HepG2 (cell line): ENCODE data around the gene COPZ1. TPM values are rescaled to one million over a fixed set of nuclear protein-coding genes. Genes with fewer than 3 reads are reported as not detected.

Source experiments
- ATAC-seq: fragments of 200-7000 bp; cut with Tn5 transposase; 3 replicates; pipeline ENCODE4 v1.9.1; 2020; ENCODE audit warnings: mild to moderate bottlenecking, moderate library complexity
- BruUV-seq: library from RNA; stranded (reverse); fragments of 400-500 nt; replicated peaks from 2 replicates; lab custom pipeline; 2021; lab: Mats Ljungman, UMichigan
- CTCF ChIA-PET: fragments of 300-600 bp; formaldehyde crosslinking; extraction: SDS; loops from one replicate; lab custom pipeline; 2021; ENCODE audit warnings: low total read pairs, inconsistent platforms, low intra/inter-chr PET ratio; lab: Yijun Ruan, JAX
- POLR2A ChIA-PET: fragments of 350-600 bp; sonication (Branson Sonifier 250); formaldehyde crosslinking; loops from one replicate; lab custom pipeline; 2020; ENCODE audit warnings: antibody characterized with exemption, inconsistent platforms; lab: Yijun Ruan, JAX
- DNase-seq: peaks from one replicate; pipeline ENCODE4 v3.0.0-alpha.2; 2015; ENCODE audit warnings: low spot score
- FAIRE-seq: peaks from 3 replicates; lab custom pipeline; 2011; peaks lifted over from hg19 to GRCh38; lab: Jason Lieb, UNC
- H2AFZ ChIP-seq: one replicate; pipeline ENCODE4 v1.6.1; 2011; ENCODE audit warnings: low read length, inconsistent platforms
- H3K27ac ChIP-seq: fragments of 300-600 bp; 3 replicates; pipeline ENCODE4 v1.8.0; 2011; ENCODE audit warnings: mixed run types, mild to moderate bottlenecking, mixed read lengths, low read length, inconsistent platforms; ENCODE audit not compliant: insufficient read depth; ENCODE audit errors: extremely low read length
- H3K27me3 ChIP-seq, 2 experiments: fragments of 200-600 bp in 1 of 2; 2 replicates in 1 of 2; 3 replicates in 1 of 2; pipeline versions ENCODE4 v1.6.0 to v1.8.0; 2011; ENCODE audit warnings: low read length in 2 of 2, mild to moderate bottlenecking in 2 of 2, moderate library complexity in 2 of 2, inconsistent platforms in 1 of 2; ENCODE audit not compliant: insufficient read depth in 2 of 2, control insufficient read depth in 1 of 2
- H3K36me3 ChIP-seq, 2 experiments: fragments of 200-600 bp in 1 of 2; replicated peaks in 1 of 2; 2 replicates in 1 of 2; 3 replicates in 1 of 2; pipeline versions ENCODE4 v1.5.1 to v1.8.0; 2011; ENCODE audit warnings: low read length in 2 of 2, inconsistent platforms in 1 of 2; ENCODE audit not compliant: insufficient read depth in 2 of 2, control insufficient read depth in 1 of 2
- H3K4me1 ChIP-seq: 2 replicates; pipeline ENCODE4 v1.5.1; 2012; ENCODE audit warnings: low read length, inconsistent platforms; ENCODE audit not compliant: insufficient read depth
- H3K4me2 ChIP-seq: 2 replicates; pipeline ENCODE4 v1.6.0; 2011; ENCODE audit warnings: low read depth, low read length, inconsistent platforms
- H3K4me3 ChIP-seq, 3 experiments: fragments of 200-600 bp in 1 of 3; sonication (generic), shearing (Covaris generic) in 1 of 3; replicated peaks in 1 of 3; 2 replicates each; pipeline ENCODE4 v1.5.1; 2011 to 2016; ENCODE audit warnings: low read length in 3 of 3, inconsistent platforms in 2 of 3, low read depth in 2 of 3, mild to moderate bottlenecking in 2 of 3, control low read depth in 1 of 3, mixed read lengths in 1 of 3; ENCODE audit not compliant: insufficient read depth in 1 of 3
- H3K79me2 ChIP-seq: one replicate; pipeline ENCODE4 v1.6.1; 2011; ENCODE audit warnings: low read length, inconsistent platforms; ENCODE audit not compliant: insufficient read depth
- H3K9ac ChIP-seq: 2 replicates; pipeline ENCODE4 v1.6.0; 2011; ENCODE audit warnings: mild to moderate bottlenecking, low read depth, low read length, inconsistent platforms; ENCODE audit not compliant: insufficient read depth
- H3K9me3 ChIP-seq: 2 replicates; pipeline ENCODE4 v1.5.1; 2012; ENCODE audit warnings: mild to moderate bottlenecking, low read length
- H4K20me1 ChIP-seq: 2 replicates; pipeline ENCODE4 v1.6.0; 2011; ENCODE audit warnings: inconsistent platforms, mild to moderate bottlenecking, low read length, moderate library complexity; ENCODE audit not compliant: insufficient read depth
- FLYWCH1 ChIP-seq: sonication (generic); formaldehyde crosslinking; IDR thresholded peaks from 2 replicates; pipeline ENCODE4 v1.8.1; 2023; ENCODE audit warnings: mild to moderate bottlenecking, missing genetic modification reagents
- FOXC1 ChIP-seq: sonication (generic); formaldehyde crosslinking; IDR thresholded peaks from 2 replicates; pipeline ENCODE4 v1.8.0; 2022; ENCODE audit warnings: mild to moderate bottlenecking, missing genetic modification reagents, borderline replicate concordance
- HIC2 ChIP-seq: sonication (generic); formaldehyde crosslinking; IDR thresholded peaks from 2 replicates; pipeline ENCODE4 v1.9.0; 2022; ENCODE audit warnings: low read depth, missing genetic modification reagents
- HOXA3 ChIP-seq: sonication (generic); formaldehyde crosslinking; IDR thresholded peaks from 2 replicates; pipeline ENCODE4 v1.5.0; 2020; ENCODE audit warnings: missing genetic modification reagents
- KAT8 ChIP-seq: IDR thresholded peaks from 2 replicates; pipeline ENCODE4 v1.6.1; 2016; ENCODE audit warnings: missing genetic modification reagents, missing compliant biosample characterization
- ZNF629 ChIP-seq: sonication (generic); formaldehyde crosslinking; conservative IDR thresholded peaks from 2 replicates; pipeline ENCODE4 v1.5.0; 2020; ENCODE audit warnings: missing genetic modification reagents
- ZNF644 ChIP-seq: IDR thresholded peaks from 2 replicates; pipeline ENCODE4 v1.6.1; 2016; ENCODE audit warnings: low read depth
- WGBS: methylation state at CpG from one replicate; pipeline ENCODE4 v1.1.6; 2017; ENCODE audit warnings: low lambda C conversion rate; 5-methylcytosine and 5-hydroxymethylcytosine counted together
- in situ Hi-C: cut with HindIII; loops from 2 replicates; pipeline ENCODE4 v1.10.0; 2017; ENCODE audit warnings: low pct_unique_long_range_greater_than_20kb; ENCODE audit not compliant: extremely low pct_ligation_motif_present
- intact Hi-C: fragments of 100-400 bp; cut with micrococcal nuclease; formaldehyde crosslinking; loops from one replicate; pipeline ENCODE4 v1.10.0; 2022; ENCODE audit not compliant: unreplicated experiment
- polyA plus RNA-seq, 8 experiments: library from polyadenylated mRNA; depleted of rRNA in 3 of 8; stranded (reverse) in 7 of 8; unstranded in 1 of 8; fragments of >200 nt; fragmentation: Illumina TruSeq in 4 of 8; extraction: Trizol in 4 of 8; gene quantifications; 2 replicates each; pipeline versions ENCODE4 v1.2.1 to v1.2.3, GENCODE V29; 2011 to 2016; ENCODE audit warnings: low read depth in 4 of 8, missing spikeins in 1 of 8, mixed read lengths in 1 of 8; ENCODE audit not compliant: insufficient read depth in 1 of 8
- total RNA-seq, 5 experiments: library from RNA; depleted of rRNA; stranded (reverse); fragments of >200 nt; fragmentation: Illumina TruSeq; extraction: Trizol; gene quantifications; 2 replicates each; pipeline ENCODE4 v1.2.3, GENCODE V29; 2016; ENCODE audit warnings: low read depth in 1 of 5
- TF ChIP-seq, protein P1 (sequence below): sonication (generic); formaldehyde crosslinking; IDR thresholded peaks from 2 replicates; pipeline ENCODE4 v1.5.1; 2020; ENCODE audit warnings: mild to moderate bottlenecking, missing genetic modification reagents, moderate library complexity

Gene COPZ1
- total and polyA plus RNA-seq, 2 of the 13 experiments (the other 11 are each of a cell fraction or from before 2014, with no cell fraction given): 125 to 184 TPM

DNA sequence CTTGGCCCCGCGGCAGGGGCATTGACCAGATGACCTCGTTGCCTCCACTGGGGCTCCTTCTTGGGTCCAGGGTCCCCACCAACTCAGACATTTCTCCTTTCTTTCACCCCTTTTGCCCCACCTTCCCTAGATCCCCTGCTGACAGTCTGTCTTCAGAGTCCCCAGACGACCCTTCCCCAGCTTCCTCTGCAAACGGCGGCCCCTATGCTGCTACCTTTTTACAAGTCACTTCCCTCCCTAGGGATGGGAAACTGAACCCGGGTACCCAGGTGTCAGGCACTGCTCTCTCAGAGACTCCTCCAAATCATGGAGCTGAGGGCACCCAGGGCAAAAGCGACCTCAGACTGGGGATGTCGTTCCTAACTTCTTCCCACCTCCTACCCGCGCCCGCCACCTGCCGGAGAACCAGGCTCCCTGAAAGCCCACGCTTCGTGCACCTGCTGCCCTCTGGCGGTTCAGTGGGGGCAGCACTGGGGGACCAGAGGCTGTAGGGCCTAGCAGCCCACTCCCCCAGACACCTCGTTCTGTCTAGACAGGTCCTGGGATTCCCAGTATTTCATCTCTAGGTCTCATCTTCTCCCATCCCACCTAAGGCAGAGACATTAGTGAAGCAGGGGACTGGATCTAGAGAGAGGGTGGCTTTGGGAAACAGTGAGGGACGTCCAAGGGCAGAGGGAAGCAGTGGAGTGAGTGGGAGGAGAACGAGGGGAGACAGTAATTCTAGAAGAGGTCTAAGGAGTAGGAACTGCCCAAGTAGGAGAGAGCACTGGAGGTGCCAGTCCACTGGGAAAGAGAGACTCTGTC lies 54.7 kb downstream of the COPZ1 start (continued):
- TF ChIP-seq HIC2 (CRISPR knock-in tag) (no peak), ZNF644 (CRISPR knock-in tag) (0 out of 2 replicates have a peak, but pooled peaks have one; percentile 38), KAT8 (CRISPR knock-in tag) (peak; percentile 28; the same call in 1 of the 2 replicates), HOXA3 (CRISPR knock-in tag) (peak; percentile 50; the same call in 1 of the 2 replicates)

DNA sequence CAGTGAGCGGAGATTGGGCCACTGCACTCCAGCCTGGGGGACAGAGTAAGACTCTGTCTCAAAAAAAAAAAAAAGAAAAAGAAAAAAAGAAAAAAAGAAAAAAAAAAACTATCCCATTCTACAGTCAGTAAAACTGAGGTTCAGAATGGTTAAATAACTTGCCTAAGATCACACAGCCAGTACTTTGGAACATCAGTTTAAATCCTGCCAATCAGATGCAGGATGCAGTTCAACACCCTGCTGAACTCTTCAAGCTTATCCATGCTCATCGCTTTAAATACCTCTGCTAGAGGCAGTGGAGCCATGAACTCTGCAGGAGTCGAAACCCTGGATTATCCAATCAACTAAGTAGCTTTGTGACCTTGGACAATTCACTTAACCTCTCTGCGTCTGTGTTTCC lies 56.2 kb downstream of the COPZ1 start:
- in situ Hi-C loops (no loop called here), intact Hi-C loops (no loop called here)
- Histone ChIP-seq H2AFZ (no peak overlapping the region), H3K4me2 (no peak overlapping the region), H4K20me1 (no peaks in the 10 kb centered on the region), H3K79me2 (no peaks in the 10 kb centered on the region), H3K4me1 (peaks cover 38% of the 10 kb centered on the region), H3K4me3 (no peak overlapping the region), H3K9me3 (no peaks in the 10 kb centered on the region), H3K36me3 (no peaks in the 10 kb centered on the region), H3K9ac (no peak overlapping the region), H3K27ac (no peak overlapping the region), H3K27me3 (peaks cover 2 to 20% of the 10 kb centered on the region in 2 experiments; a peak in 3 of 5 replicates)
- FAIRE-seq (no peak), DNase-seq (no peak), ATAC-seq (no peak)
- WGBS: 65% methylated on average over 4 of the region's 4 CpGs
- TF ChIP-seq, protein P1, sequence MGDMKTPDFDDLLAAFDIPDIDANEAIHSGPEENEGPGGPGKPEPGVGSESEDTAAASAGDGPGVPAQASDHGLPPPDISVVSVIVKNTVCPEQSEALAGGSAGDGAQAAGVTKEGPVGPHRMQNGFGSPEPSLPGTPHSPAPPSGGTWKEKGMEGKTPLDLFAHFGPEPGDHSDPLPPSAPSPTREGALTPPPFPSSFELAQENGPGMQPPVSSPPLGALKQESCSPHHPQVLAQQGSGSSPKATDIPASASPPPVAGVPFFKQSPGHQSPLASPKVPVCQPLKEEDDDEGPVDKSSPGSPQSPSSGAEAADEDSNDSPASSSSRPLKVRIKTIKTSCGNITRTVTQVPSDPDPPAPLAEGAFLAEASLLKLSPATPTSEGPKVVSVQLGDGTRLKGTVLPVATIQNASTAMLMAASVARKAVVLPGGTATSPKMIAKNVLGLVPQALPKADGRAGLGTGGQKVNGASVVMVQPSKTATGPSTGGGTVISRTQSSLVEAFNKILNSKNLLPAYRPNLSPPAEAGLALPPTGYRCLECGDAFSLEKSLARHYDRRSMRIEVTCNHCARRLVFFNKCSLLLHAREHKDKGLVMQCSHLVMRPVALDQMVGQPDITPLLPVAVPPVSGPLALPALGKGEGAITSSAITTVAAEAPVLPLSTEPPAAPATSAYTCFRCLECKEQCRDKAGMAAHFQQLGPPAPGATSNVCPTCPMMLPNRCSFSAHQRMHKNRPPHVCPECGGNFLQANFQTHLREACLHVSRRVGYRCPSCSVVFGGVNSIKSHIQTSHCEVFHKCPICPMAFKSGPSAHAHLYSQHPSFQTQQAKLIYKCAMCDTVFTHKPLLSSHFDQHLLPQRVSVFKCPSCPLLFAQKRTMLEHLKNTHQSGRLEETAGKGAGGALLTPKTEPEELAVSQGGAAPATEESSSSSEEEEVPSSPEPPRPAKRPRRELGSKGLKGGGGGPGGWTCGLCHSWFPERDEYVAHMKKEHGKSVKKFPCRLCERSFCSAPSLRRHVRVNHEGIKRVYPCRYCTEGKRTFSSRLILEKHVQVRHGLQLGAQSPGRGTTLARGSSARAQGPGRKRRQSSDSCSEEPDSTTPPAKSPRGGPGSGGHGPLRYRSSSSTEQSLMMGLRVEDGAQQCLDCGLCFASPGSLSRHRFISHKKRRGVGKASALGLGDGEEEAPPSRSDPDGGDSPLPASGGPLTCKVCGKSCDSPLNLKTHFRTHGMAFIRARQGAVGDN (CRISPR knock-in tag): no peak
- TF ChIP-seq ZNF629 (CRISPR knock-in tag) (0 out of 2 replicates have a peak, but pooled peaks have one; percentile 19), FOXC1 (CRISPR knock-in tag) (no peak), FLYWCH1 (CRISPR knock-in tag) (no peak)
- no TSS peak for BruUV-seq
- CTCF ChIA-PET: no interaction called here
- POLR2A ChIA-PET: no interaction called here
